Keratinocyte (primary cell): ENCODE measurements around the gene POMC.

ENCODE experiments used
- CTCF ChIP-seq, 3 experiments: IDR thresholded peaks in 1 of 3; conservative IDR thresholded peaks in 1 of 3; optimal IDR thresholded peaks in 1 of 3; 2 replicates in 2 of 3; 3 replicates in 1 of 3; pipeline versions ENCODE3 to v1.5.1; 2011; ENCODE audit warnings: low read length in 3 of 3, mild to moderate bottlenecking in 3 of 3, moderate library complexity in 2 of 3, control low read depth in 1 of 3, inconsistent platforms in 1 of 3; ENCODE audit not compliant: insufficient read depth in 2 of 3; ENCODE audit errors: extremely low read depth in 1 of 3
- EZH2 ChIP-seq: IDR thresholded peaks from one replicate; pipeline ENCODE4 v1.6.1; 2012; ENCODE audit warnings: inconsistent platforms, mild to moderate bottlenecking, low read length, moderate library complexity

- TF ChIP-seq CTCF (optimal IDR thresholded peaks at IDR 0.05 in 1 of 3, IDR thresholded peaks at IDR 0.05 in 1 of 3, conservative IDR thresholded peaks at IDR 0.05 in 1 of 3; ENCODE audit: extremely low read depth in 1 of 3, insufficient read depth in 2 of 3, low read length in 3 of 3) (no peak), EZH2 (no peak)
Observed at GRCh38 chr2:25160376-25160775, 8.0 kb downstream of the POMC start.
